ENCODE results near the gene RNF223.

DNA sequence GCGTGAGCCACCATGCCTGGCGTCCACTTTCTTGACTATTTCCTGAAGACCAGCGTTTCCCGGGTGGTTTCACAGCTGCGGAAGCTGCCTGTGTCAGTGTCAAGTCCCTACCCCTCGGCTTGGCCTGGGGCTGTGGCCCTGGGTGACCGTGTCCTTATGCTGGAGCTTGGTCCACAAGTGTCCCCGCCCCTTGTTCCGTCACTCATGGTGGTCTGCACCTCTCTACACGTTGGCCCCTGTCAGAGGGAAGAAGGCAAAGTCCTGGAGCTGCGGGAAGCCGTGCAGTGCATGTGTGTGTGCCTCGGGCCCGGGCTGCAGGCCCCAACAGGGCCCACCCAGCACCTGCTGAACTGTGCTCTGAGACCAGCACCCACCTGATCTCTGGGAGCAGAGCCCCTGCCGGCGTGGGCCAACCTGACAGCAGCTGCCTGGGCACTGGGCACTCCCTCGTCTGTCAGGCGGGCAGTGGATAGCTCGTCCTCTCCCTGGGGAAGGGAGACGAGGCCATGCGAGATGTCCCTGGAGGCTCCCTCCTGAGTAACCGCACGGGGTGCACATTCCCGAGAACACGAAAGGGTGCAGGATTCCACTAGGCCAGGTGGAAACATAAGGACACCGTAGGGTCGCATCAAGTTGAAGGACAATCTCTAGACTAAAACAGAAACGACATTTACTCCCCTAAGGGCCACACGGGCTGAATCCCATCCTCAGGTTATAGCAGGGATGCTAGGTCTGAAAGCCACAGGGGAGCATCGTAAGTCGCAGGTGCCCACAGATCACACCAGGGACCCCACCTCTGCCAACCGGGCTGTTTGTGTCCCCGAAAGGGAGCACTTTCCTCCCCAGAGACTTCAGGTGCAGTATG is 44.1 kb upstream of the RNF223 start:
- TF ChIP-seq, protein P1, sequence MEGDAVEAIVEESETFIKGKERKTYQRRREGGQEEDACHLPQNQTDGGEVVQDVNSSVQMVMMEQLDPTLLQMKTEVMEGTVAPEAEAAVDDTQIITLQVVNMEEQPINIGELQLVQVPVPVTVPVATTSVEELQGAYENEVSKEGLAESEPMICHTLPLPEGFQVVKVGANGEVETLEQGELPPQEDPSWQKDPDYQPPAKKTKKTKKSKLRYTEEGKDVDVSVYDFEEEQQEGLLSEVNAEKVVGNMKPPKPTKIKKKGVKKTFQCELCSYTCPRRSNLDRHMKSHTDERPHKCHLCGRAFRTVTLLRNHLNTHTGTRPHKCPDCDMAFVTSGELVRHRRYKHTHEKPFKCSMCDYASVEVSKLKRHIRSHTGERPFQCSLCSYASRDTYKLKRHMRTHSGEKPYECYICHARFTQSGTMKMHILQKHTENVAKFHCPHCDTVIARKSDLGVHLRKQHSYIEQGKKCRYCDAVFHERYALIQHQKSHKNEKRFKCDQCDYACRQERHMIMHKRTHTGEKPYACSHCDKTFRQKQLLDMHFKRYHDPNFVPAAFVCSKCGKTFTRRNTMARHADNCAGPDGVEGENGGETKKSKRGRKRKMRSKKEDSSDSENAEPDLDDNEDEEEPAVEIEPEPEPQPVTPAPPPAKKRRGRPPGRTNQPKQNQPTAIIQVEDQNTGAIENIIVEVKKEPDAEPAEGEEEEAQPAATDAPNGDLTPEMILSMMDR (IDR thresholded peaks at IDR 0.05): no peak
- TF ChIP-seq EP300 (IDR thresholded peaks at IDR 0.05) (no peak), POLR2AphosphoS5 (IDR thresholded peaks at IDR 0.05) (no peak)

All from stomach (tissue), 4 donors.